ENCODE results near the gene LATS2.

- no peak for TF ChIP-seq CTCF (IDR thresholded peaks at IDR 0.05)
- TF ChIP-seq POLR2A (IDR thresholded peaks at IDR 0.05): no peak
Measured at GRCh38 chr13:20993661-20994440, 67.5 kb downstream of the LATS2 start.
